A549 (cell line): ENCODE results near the gene SIDT1. TPM values are rescaled to one million over a fixed set of nuclear protein-coding genes. Genes with fewer than 3 reads are reported as not detected.

Source experiments
- ATAC-seq, 2 experiments: fragments of 200-7000 bp in 1 of 2; fragments of >200 bp in 1 of 2; cut with Nextera tagmentation in 1 of 2; cut with Tn5 transposase in 1 of 2; 3 replicates each; pipeline versions ENCODE4 v1.8.0 to v1.9.1; 2018 to 2020; ENCODE audit warnings: mild to moderate bottlenecking in 1 of 2, moderate library complexity in 1 of 2
- CTCF ChIA-PET: fragments of 300-600 bp; sonication (Branson Sonifier 250); formaldehyde crosslinking; extraction: SDS; loops from one replicate; lab custom pipeline; 2021; ENCODE audit warnings: antibody characterized with exemption, inconsistent platforms; lab: Yijun Ruan, JAX
- POLR2A ChIA-PET: fragments of 350-600 bp; formaldehyde crosslinking; extraction: SDS; loops from one replicate; lab custom pipeline; 2021; ENCODE audit warnings: antibody characterized with exemption, inconsistent platforms; lab: Yijun Ruan, JAX
- DNase-seq, 2 experiments: peaks; one replicate each; pipeline versions ENCODE4 v3.0.0 to v3.0.0-alpha.2; 2011 to 2016; ENCODE audit warnings: low read depth in 1 of 2, low spot score in 1 of 2
- FAIRE-seq: peaks from 2 replicates; lab custom pipeline; 2011; peaks lifted over from hg19 to GRCh38; lab: Jason Lieb, UNC
- H3K27ac ChIP-seq, 2 experiments: fragments of >200 bp; sonication (Bioruptor Twin); formaldehyde crosslinking; 3 replicates each; pipeline ENCODE4 v1.5.1; 2016 to 2017
- H3K4me1 ChIP-seq: fragments of >200 bp; sonication (Bioruptor Twin); formaldehyde crosslinking; 3 replicates; pipeline ENCODE4 v1.6.1; 2016
- H3K4me2 ChIP-seq: fragments of >200 bp; sonication (Bioruptor Twin); formaldehyde crosslinking; 3 replicates; pipeline ENCODE4 v1.6.1; 2016
- H3K4me3 ChIP-seq: fragments of >200 bp; sonication (Bioruptor Twin); formaldehyde crosslinking; 3 replicates; pipeline ENCODE4 v1.5.1; 2016
- H3K9me3 ChIP-seq: fragments of >200 bp; sonication (Bioruptor Twin); formaldehyde crosslinking; 3 replicates; pipeline ENCODE4 v1.6.1; 2016
- CBX2 ChIP-seq: fragments of 200-600 bp; sonication (generic); IDR thresholded peaks from 2 replicates; pipeline ENCODE4 v1.6.1; 2016; ENCODE audit warnings: low read depth, mild to moderate bottlenecking, borderline replicate concordance
- CBX8 ChIP-seq: fragments of 200-600 bp; sonication (generic); IDR thresholded peaks from 2 replicates; pipeline ENCODE4 v1.6.1; 2016
- CEBPB ChIP-seq, 2 experiments: fragments of >200 bp in 1 of 2; sonication (Bioruptor Twin) in 1 of 2; formaldehyde crosslinking in 1 of 2; IDR thresholded peaks; 2 replicates each; pipeline ENCODE4 v1.6.1; 2012 to 2016
- CHD4 ChIP-seq: fragments of 200-600 bp; sonication (generic); IDR thresholded peaks from 2 replicates; pipeline ENCODE4 v1.6.1; 2016; ENCODE audit warnings: antibody characterized with exemption, mild to moderate bottlenecking, borderline replicate concordance
- FOSL2 ChIP-seq, 2 experiments: fragments of 450-650 bp in 1 of 2; fragments of >200 bp in 1 of 2; sonication (Bioruptor Twin) in 1 of 2; formaldehyde crosslinking; IDR thresholded peaks; 2 replicates each; pipeline versions ENCODE4 v1.5.0 to v1.6.1; 2016 to 2020; ENCODE audit warnings: mild to moderate bottlenecking in 1 of 2, moderate library complexity in 1 of 2
- FOXS1 ChIP-seq: fragments of 250-450 bp; sonication (Bioruptor Pico); IDR thresholded peaks from 2 replicates; pipeline ENCODE4 v1.5.0; 2020; ENCODE audit warnings: mild to moderate bottlenecking, moderate library complexity
- HDAC2 ChIP-seq: fragments of 200-600 bp; sonication (generic); IDR thresholded peaks from 2 replicates; pipeline ENCODE4 v1.6.1; 2016
- HOXB13 ChIP-seq: fragments of 250-450 bp; sonication (Bioruptor Pico); IDR thresholded peaks from 2 replicates; pipeline ENCODE4 v1.5.0; 2020; ENCODE audit warnings: low read depth, mild to moderate bottlenecking, moderate library complexity
- KDM1A ChIP-seq: fragments of 200-600 bp; sonication (generic); IDR thresholded peaks from 2 replicates; pipeline ENCODE4 v1.6.1; 2016; ENCODE audit warnings: low read depth, mild to moderate bottlenecking
- MAFK ChIP-seq: fragments of 450-650 bp; IDR thresholded peaks from 2 replicates; pipeline ENCODE4 v1.6.1; 2014; ENCODE audit not compliant: partially characterized antibody
- MAZ ChIP-seq: fragments of 150-350 bp; IDR thresholded peaks from 2 replicates; pipeline ENCODE4 v1.6.1; 2014; ENCODE audit warnings: antibody characterized with exemption, low read depth, low read length, borderline replicate concordance
- MYC ChIP-seq: IDR thresholded peaks from 2 replicates; pipeline ENCODE4 v1.6.1; 2012; ENCODE audit warnings: mild to moderate bottlenecking, inconsistent platforms, low read length, improper control_type of control experiment, borderline replicate concordance
- PHF8 ChIP-seq: fragments of 200-600 bp; sonication (generic); IDR thresholded peaks from 2 replicates; pipeline ENCODE4 v1.6.1; 2016; ENCODE audit warnings: low read depth, mild to moderate bottlenecking, antibody characterized with exemption, moderate library complexity, borderline replicate concordance
- POLR2A ChIP-seq: IDR thresholded peaks from 2 replicates; pipeline ENCODE4 v1.6.1; 2012; ENCODE audit warnings: mild to moderate bottlenecking, low read length
- RAD21 ChIP-seq, 2 experiments: fragments of >200 bp in 1 of 2; sonication (Bioruptor Twin) in 1 of 2; formaldehyde crosslinking in 1 of 2; IDR thresholded peaks in 1 of 2; conservative IDR thresholded peaks in 1 of 2; 2 replicates in 1 of 2; 3 replicates in 1 of 2; pipeline ENCODE4 v1.6.1; 2012 to 2018; ENCODE audit warnings: inconsistent platforms in 1 of 2
- REST ChIP-seq: fragments of 200-600 bp; sonication (generic); IDR thresholded peaks from 2 replicates; pipeline ENCODE4 v1.6.1; 2016; ENCODE audit warnings: antibody characterized with exemption, mild to moderate bottlenecking, moderate library complexity
- RFX5 ChIP-seq: fragments of 450-650 bp; IDR thresholded peaks from 2 replicates; pipeline ENCODE4 v1.7.1; 2014; ENCODE audit warnings: antibody characterized with exemption, mild to moderate bottlenecking, moderate library complexity
- SREBF2 ChIP-seq: fragments of 450-650 bp; IDR thresholded peaks from 2 replicates; pipeline ENCODE4 v1.6.1; 2014; ENCODE audit warnings: mild to moderate bottlenecking, moderate library complexity
- TFCP2L1 ChIP-seq: fragments of 250-450 bp; sonication (Bioruptor Pico); IDR thresholded peaks from 2 replicates; pipeline ENCODE4 v1.5.0; 2021; ENCODE audit warnings: mild to moderate bottlenecking
- TP53 ChIP-seq: fragments of 250-450 bp; sonication (Bioruptor Pico); IDR thresholded peaks from 2 replicates; pipeline ENCODE4 v1.5.0; 2021; ENCODE audit warnings: mild to moderate bottlenecking, moderate library complexity
- ZSCAN20 ChIP-seq: fragments of 250-450 bp; sonication (Bioruptor Pico); IDR thresholded peaks from 2 replicates; pipeline ENCODE4 v1.8.0; 2022; ENCODE audit warnings: mild to moderate bottlenecking, moderate library complexity
- WGBS: methylation state at CpG from one replicate; pipeline ENCODE4 v1.1.6; 2017; ENCODE audit errors: missing lambda C conversion rate; 5-methylcytosine and 5-hydroxymethylcytosine counted together
- polyA plus RNA-seq, 4 experiments: library from polyadenylated mRNA; depleted of rRNA in 3 of 4; stranded (reverse); fragments of >200 nt; fragmentation: RNase III in 1 of 4; extraction: RNeasy Plus Mini Kit Qiagen cat#74134 plus additional on column Dnase treatment in 1 of 4; gene quantifications; 2 replicates in 3 of 4; 3 replicates in 1 of 4; pipeline ENCODE4 v1.2.3, GENCODE V29; 2011 to 2017
- TF ChIP-seq, protein P1 (sequence below): fragments of >200 bp; sonication (Bioruptor Twin); formaldehyde crosslinking; IDR thresholded peaks from 3 replicates; pipeline ENCODE4 v1.5.1; 2016
- TF ChIP-seq, protein P2 (sequence below): fragments of 450-650 bp; IDR thresholded peaks from 2 replicates; pipeline ENCODE4 v1.6.1; 2014; ENCODE audit warnings: antibody characterized with exemption
- TF ChIP-seq, protein P3 (sequence below): IDR thresholded peaks from 2 replicates; pipeline ENCODE4 v1.6.1; 2012
- TF ChIP-seq, protein P4 (sequence below): IDR thresholded peaks from 2 replicates; pipeline ENCODE4 v1.6.1; 2012; ENCODE audit warnings: low read depth, borderline replicate concordance
- TF ChIP-seq, protein P5 (sequence below): fragments of 250-450 bp; sonication (Bioruptor Pico); IDR thresholded peaks from 2 replicates; pipeline ENCODE4 v1.5.0; 2020; ENCODE audit warnings: low read depth, mild to moderate bottlenecking, moderate library complexity

SIDT1 gene
- polyA plus RNA-seq, 2 of the 4 experiments (the other 2 are of a cell fraction), result 0.43 to 7.5 TPM

GRCh38 chr3:113654851-113655250, 122.5 kb downstream of the SIDT1 start:
- TF ChIP-seq HDAC2 (no peak), SREBF2 (no peak), CHD4 (no peak), RFX5 (no peak), HOXB13 (no peak), CEBPB (IDR thresholded peaks at IDR 0.05) (no peak), POLR2A (no peak), ZSCAN20 (CRISPR knock-in tag) (no peak), MYC (no peak), CBX2 (no peak), MAFK (no peak), KDM1A (no peak), TFCP2L1 (CRISPR knock-in tag) (no peak)
- TF ChIP-seq, protein P1, sequence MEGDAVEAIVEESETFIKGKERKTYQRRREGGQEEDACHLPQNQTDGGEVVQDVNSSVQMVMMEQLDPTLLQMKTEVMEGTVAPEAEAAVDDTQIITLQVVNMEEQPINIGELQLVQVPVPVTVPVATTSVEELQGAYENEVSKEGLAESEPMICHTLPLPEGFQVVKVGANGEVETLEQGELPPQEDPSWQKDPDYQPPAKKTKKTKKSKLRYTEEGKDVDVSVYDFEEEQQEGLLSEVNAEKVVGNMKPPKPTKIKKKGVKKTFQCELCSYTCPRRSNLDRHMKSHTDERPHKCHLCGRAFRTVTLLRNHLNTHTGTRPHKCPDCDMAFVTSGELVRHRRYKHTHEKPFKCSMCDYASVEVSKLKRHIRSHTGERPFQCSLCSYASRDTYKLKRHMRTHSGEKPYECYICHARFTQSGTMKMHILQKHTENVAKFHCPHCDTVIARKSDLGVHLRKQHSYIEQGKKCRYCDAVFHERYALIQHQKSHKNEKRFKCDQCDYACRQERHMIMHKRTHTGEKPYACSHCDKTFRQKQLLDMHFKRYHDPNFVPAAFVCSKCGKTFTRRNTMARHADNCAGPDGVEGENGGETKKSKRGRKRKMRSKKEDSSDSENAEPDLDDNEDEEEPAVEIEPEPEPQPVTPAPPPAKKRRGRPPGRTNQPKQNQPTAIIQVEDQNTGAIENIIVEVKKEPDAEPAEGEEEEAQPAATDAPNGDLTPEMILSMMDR, result no peak
- TF ChIP-seq, protein P2, sequence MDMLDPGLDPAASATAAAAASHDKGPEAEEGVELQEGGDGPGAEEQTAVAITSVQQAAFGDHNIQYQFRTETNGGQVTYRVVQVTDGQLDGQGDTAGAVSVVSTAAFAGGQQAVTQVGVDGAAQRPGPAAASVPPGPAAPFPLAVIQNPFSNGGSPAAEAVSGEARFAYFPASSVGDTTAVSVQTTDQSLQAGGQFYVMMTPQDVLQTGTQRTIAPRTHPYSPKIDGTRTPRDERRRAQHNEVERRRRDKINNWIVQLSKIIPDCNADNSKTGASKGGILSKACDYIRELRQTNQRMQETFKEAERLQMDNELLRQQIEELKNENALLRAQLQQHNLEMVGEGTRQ, result no peak
- TF ChIP-seq, protein P3, sequence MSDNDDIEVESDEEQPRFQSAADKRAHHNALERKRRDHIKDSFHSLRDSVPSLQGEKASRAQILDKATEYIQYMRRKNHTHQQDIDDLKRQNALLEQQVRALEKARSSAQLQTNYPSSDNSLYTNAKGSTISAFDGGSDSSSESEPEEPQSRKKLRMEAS, result no peak
- TF ChIP-seq, protein P4, sequence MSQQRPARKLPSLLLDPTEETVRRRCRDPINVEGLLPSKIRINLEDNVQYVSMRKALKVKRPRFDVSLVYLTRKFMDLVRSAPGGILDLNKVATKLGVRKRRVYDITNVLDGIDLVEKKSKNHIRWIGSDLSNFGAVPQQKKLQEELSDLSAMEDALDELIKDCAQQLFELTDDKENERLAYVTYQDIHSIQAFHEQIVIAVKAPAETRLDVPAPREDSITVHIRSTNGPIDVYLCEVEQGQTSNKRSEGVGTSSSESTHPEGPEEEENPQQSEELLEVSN, result no peak

DNA sequence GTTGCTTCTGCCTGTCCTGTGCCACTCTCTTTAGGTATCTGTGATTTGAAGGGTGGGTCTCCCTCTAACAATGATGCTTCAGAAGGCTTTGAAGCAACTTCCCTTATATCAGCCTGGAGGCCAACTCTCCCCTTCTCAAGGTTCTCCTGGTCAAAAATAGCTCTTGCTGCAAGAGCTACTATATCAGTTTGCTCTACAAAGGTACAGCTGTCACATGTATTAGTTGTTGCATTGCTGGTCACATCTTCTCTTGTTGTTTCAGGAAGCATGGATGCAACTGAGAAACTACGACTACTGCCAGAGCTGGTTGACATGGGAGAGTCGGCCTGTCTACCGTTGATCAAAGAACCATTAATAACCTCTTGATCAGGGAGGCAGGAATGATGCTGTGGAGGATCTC, 125.8 kb downstream of the SIDT1 start:
- POLR2A ChIA-PET, result no interaction called here
- WGBS, result 98% methylated on average over 3 of the region's 3 CpGs
- TF ChIP-seq TP53 (CRISPR knock-in tag) (no peak), CHD4 (no peak), FOSL2 (IDR thresholded peaks at IDR 0.05) (no peak), FOSL2 (CRISPR knock-in tag; IDR thresholded peaks at IDR 0.05) (no peak), MYC (no peak), CEBPB (IDR thresholded peaks at IDR 0.05) (no peak), REST (no peak), PHF8 (no peak), CBX8 (no peak), CBX2 (no peak), FOXS1 (CRISPR knock-in tag) (no peak), RAD21 (conservative IDR thresholded peaks at IDR 0.05 in 1 of 2, IDR thresholded peaks at IDR 0.05 in 1 of 2) (no peak), MAZ (no peak)
- TF ChIP-seq, protein P5, sequence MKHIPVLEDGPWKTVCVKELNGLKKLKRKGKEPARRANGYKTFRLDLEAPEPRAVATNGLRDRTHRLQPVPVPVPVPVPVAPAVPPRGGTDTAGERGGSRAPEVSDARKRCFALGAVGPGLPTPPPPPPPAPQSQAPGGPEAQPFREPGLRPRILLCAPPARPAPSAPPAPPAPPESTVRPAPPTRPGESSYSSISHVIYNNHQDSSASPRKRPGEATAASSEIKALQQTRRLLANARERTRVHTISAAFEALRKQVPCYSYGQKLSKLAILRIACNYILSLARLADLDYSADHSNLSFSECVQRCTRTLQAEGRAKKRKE (CRISPR knock-in tag), result no peak
- TF ChIP-seq, protein P3, result no peak
- TF ChIP-seq, protein P4, result no peak
- Histone ChIP-seq H3K9me3 (no peaks in the 10 kb centered on the region), H3K27ac (no peak overlapping the region), H3K4me2 (no peak overlapping the region), H3K4me1 (no peaks in the 10 kb centered on the region; the same call in 2 of the 3 replicates), H3K4me3 (no peak overlapping the region)
- DNase-seq (no peak), ATAC-seq (no peak), FAIRE-seq (no peak)
- CTCF ChIA-PET, result interaction anchor here (0.6 to 2.1 kb wide), 2 partner anchors 15 to 25 kb away, joined by 3 to 4 read pairs; no protein-coding TSS in a partner anchor

More at GRCh38 chr3:113654851-113655250, 122.5 kb downstream of the SIDT1 start:
- DNase-seq (no peak), FAIRE-seq (no peak), ATAC-seq (no peak)
- ChIA-PET CTCF (no interaction called here), POLR2A (no interaction called here)
- no peak overlapping the region for H3K4me2 ChIP-seq
- no peak overlapping the region for H3K4me3 ChIP-seq
- H3K27ac ChIP-seq, result no peak overlapping the region
- 78% methylated on average over 3 of the region's 3 CpGs for WGBS
- no peaks in the 10 kb centered on the region for H3K9me3 ChIP-seq
- H3K4me1 ChIP-seq, result no peaks in the 10 kb centered on the region
